HG02981 (cell line): Measurements from ENCODE around the gene RBBP8.
"Not testable (repeated sequence)": the region's sequence is repeated elsewhere in the genome, so short reads cannot be mapped to it uniquely, and the experiment has no call there.

Source experiments
- ATAC-seq: cut with Tn5 transposase; IDR thresholded peaks from one replicate; pipeline ENCODE4 v1.9.1; 2021; ENCODE audit warnings: mild to moderate bottlenecking, moderate library complexity; ENCODE audit not compliant: unreplicated experiment

The RBBP8 gene

GRCh38 chr18:22939649-22940048 is 6.5 kb downstream of the RBBP8 start:
- no peak for ATAC-seq

- no peak for ATAC-seq
These were observed 10.7 kb downstream of the RBBP8 start for GRCh38 chr18:22943847-22944246.

GRCh38 chr18:22946217-22946616 is 13.1 kb downstream of the RBBP8 start:
- ATAC-seq, result no peak

GRCh38 chr18:22946846-22947245 is 13.7 kb downstream of the RBBP8 start:
- ATAC-seq, result no peak

- no peak for ATAC-seq
These were observed 18.7 kb downstream of the RBBP8 start for GRCh38 chr18:22951823-22952222.

GRCh38 chr18:22952525-22952924 is 19.4 kb downstream of the RBBP8 start:
- no peak for ATAC-seq

GRCh38 chr18:22953982-22954381 is 20.9 kb downstream of the RBBP8 start:
- ATAC-seq, result not testable (repeated sequence)

- no peak for ATAC-seq
These were observed 23.1 kb downstream of the RBBP8 start for GRCh38 chr18:22956226-22956625.

- no peak for ATAC-seq
These were observed 28.0 kb downstream of the RBBP8 start for GRCh38 chr18:22961156-22961555.

GRCh38 chr18:22962004-22962403 is 28.9 kb downstream of the RBBP8 start:
- ATAC-seq, result no peak

- ATAC-seq, result no peak
These were observed 31.0 kb downstream of the RBBP8 start for GRCh38 chr18:22964116-22964515.

GRCh38 chr18:22964722-22965121 is 31.6 kb downstream of the RBBP8 start:
- no peak for ATAC-seq

- ATAC-seq, result no peak
These were observed 37.9 kb downstream of the RBBP8 start for GRCh38 chr18:22971038-22971437.

- ATAC-seq, result no peak
These were observed 40.9 kb downstream of the RBBP8 start for GRCh38 chr18:22974001-22974400.

- ATAC-seq, result no peak
These were observed 41.6 kb downstream of the RBBP8 start for GRCh38 chr18:22974707-22975106.

- ATAC-seq, result no peak
These were observed 42.4 kb downstream of the RBBP8 start for GRCh38 chr18:22975508-22975907.

- peak; percentile 68 for ATAC-seq
These were observed 44.9 kb downstream of the RBBP8 start for GRCh38 chr18:22977847-22978701.

- no peak for ATAC-seq
These were observed 47.3 kb downstream of the RBBP8 start for GRCh38 chr18:22980394-22980793.

GRCh38 chr18:22981274-22982133 is 48.4 kb downstream of the RBBP8 start:
- ATAC-seq, result no peak

GRCh38 chr18:22983175-22983574 is 50.0 kb downstream of the RBBP8 start:
- no peak for ATAC-seq

- ATAC-seq, result no peak
These were observed 52.1 kb downstream of the RBBP8 start for GRCh38 chr18:22985250-22985649.
